GM18870 (cell line): Measurements from ENCODE around the gene TMEM38B.
"Not testable (repeated sequence)": the region's sequence is repeated elsewhere in the genome, so short reads cannot be mapped to it uniquely, and the experiment has no call there.

Experiments used
- ATAC-seq: cut with Tn5 transposase; IDR thresholded peaks from one replicate; pipeline ENCODE4 v1.9.1; 2021; ENCODE audit warnings: moderate library complexity; ENCODE audit not compliant: unreplicated experiment

TMEM38B gene

GRCh38 chr9:105714020-105714331, 19.6 kb downstream of the TMEM38B start:
- ATAC-seq: no peak

GRCh38 chr9:105716146-105716545, 21.8 kb downstream of the TMEM38B start:
- no peak for ATAC-seq

- ATAC-seq: no peak
These were observed 27.8 kb downstream of the TMEM38B start for GRCh38 chr9:105722099-105722498.

- ATAC-seq: no peak
These were observed 31.0 kb downstream of the TMEM38B start for GRCh38 chr9:105725370-105725769.

- not testable (repeated sequence) for ATAC-seq
These were observed 33.9 kb downstream of the TMEM38B start for GRCh38 chr9:105728230-105728629.

- ATAC-seq: not testable (repeated sequence)
These were observed 37.1 kb downstream of the TMEM38B start for GRCh38 chr9:105731420-105731819.

GRCh38 chr9:105735366-105735765, 41.0 kb downstream of the TMEM38B start:
- no peak for ATAC-seq

GRCh38 chr9:105737205-105737604, 42.9 kb downstream of the TMEM38B start:
- no peak for ATAC-seq

GRCh38 chr9:105742088-105742487, 47.7 kb downstream of the TMEM38B start:
- no peak for ATAC-seq

- not testable (repeated sequence) for ATAC-seq
These were observed 53.0 kb downstream of the TMEM38B start for GRCh38 chr9:105747325-105747724.

GRCh38 chr9:105751761-105752160, 57.4 kb downstream of the TMEM38B start:
- ATAC-seq: no peak

GRCh38 chr9:105757496-105758251, 63.3 kb downstream of the TMEM38B start:
- ATAC-seq: no peak

- no peak for ATAC-seq
These were observed 65.7 kb downstream of the TMEM38B start for GRCh38 chr9:105760053-105760452.

GRCh38 chr9:105782561-105783494, 88.5 kb downstream of the TMEM38B start:
- ATAC-seq: not testable (repeated sequence)

GRCh38 chr9:105783495-105783872, 89.1 kb downstream of the TMEM38B start:
- not testable (repeated sequence) for ATAC-seq

- not testable (repeated sequence) for ATAC-seq
These were observed 92.5 kb downstream of the TMEM38B start for GRCh38 chr9:105786796-105787195.

GRCh38 chr9:105816202-105816744, 121.9 kb downstream of the TMEM38B start:
- ATAC-seq: no peak

GRCh38 chr9:105816981-105817380, 122.6 kb downstream of the TMEM38B start:
- no peak for ATAC-seq

- no peak for ATAC-seq
These were observed 124.6 kb downstream of the TMEM38B start for GRCh38 chr9:105818903-105819302.

GRCh38 chr9:105822814-105823213, 128.5 kb downstream of the TMEM38B start:
- ATAC-seq: no peak
